BLaER1 treated with 17β-estradiol and CSF1 and Interleukin-3, amounts not matched to agents 10 nM and 100 nM (cell line): ENCODE measurements around the gene SEC24C.

ENCODE experiments used
- H3K27ac ChIP-seq, 11 experiments: shearing (Covaris generic); formaldehyde crosslinking; 2 replicates each; pipeline ENCODE4 v1.8.1; 2022
- H3K27me3 ChIP-seq, 11 experiments: shearing (Covaris generic); formaldehyde crosslinking; 2 replicates each; pipeline ENCODE4 v1.8.1; 2022
- H3K36me3 ChIP-seq, 11 experiments: shearing (Covaris generic); formaldehyde crosslinking; 2 replicates each; pipeline ENCODE4 v1.8.1; 2022
- H3K4me1 ChIP-seq, 10 experiments: shearing (Covaris generic); formaldehyde crosslinking; 2 replicates each; pipeline ENCODE4 v1.8.1; 2022
- H3K4me2 ChIP-seq, 11 experiments: shearing (Covaris generic); formaldehyde crosslinking; 2 replicates each; pipeline ENCODE4 v1.8.1; 2022
- H3K4me3 ChIP-seq, 10 experiments: shearing (Covaris generic); formaldehyde crosslinking; 2 replicates each; pipeline ENCODE4 v1.8.1; 2022
- H3K9ac ChIP-seq, 11 experiments: shearing (Covaris generic); formaldehyde crosslinking; 2 replicates each; pipeline ENCODE4 v1.8.1; 2022
- H3K9me3 ChIP-seq, 11 experiments: shearing (Covaris generic); formaldehyde crosslinking; replicated peaks in 1 of 11; 2 replicates each; pipeline ENCODE4 v1.8.1; 2022
- H4K20me1 ChIP-seq, 11 experiments: shearing (Covaris generic); formaldehyde crosslinking; 2 replicates each; pipeline ENCODE4 v1.8.1; 2022
- Cebpa-rat ChIP-seq, 11 experiments: shearing (Covaris generic); IDR thresholded peaks; 2 replicates each; pipeline ENCODE4 v1.8.1; 2022

Gene SEC24C

GRCh38 chr10:73816917-73817729 lies 73.0 kb downstream of the SEC24C start:
- peak overlapping the region in 5 of 11 experiments; percentile 1 to 33 (median 15); a peak in 4 of 22 replicates for H3K9ac ChIP-seq
- peak overlapping the region in 3 of 11 experiments; percentile 24 to 35 (median 28); a peak in 5 of 22 replicates for H3K27ac ChIP-seq
- H3K27me3 ChIP-seq: no peaks in the 10 kb centered on the region
- H3K4me2 ChIP-seq: peak overlapping the region in 3 of 11 experiments; percentile 17 to 40 (median 31); a peak in 4 of 22 replicates
- TF ChIP-seq Cebpa-rat (IDR thresholded peaks at IDR 0.05): no peak
- peaks cover 0 to 54% (median 11%) of the 10 kb centered on the region in 10 experiments; a peak in 13 of 20 replicates for H3K4me1 ChIP-seq
- H3K36me3 ChIP-seq: peaks cover 16 to 64% (median 47%) of the 10 kb centered on the region in 11 experiments; a peak in 19 of 22 replicates
- H4K20me1 ChIP-seq: peaks cover 0 to 5% (median 0%) of the 10 kb centered on the region in 11 experiments; a peak in 1 of 22 replicates
- no peak overlapping the region for H3K4me3 ChIP-seq
- no peaks in the 10 kb centered on the region for H3K9me3 ChIP-seq

GRCh38 chr10:73817826-73818225 lies 73.7 kb downstream of the SEC24C start:
- Histone ChIP-seq H3K9ac (peak overlapping the region in 1 of 11 experiments; percentile 10; a peak in 1 of 22 replicates), H3K36me3 (peaks cover 16 to 65% (median 47%) of the 10 kb centered on the region in 11 experiments; a peak in 19 of 22 replicates), H3K9me3 (no peaks in the 10 kb centered on the region), H3K27ac (no peak overlapping the region), H3K4me3 (no peak overlapping the region), H4K20me1 (peaks cover 0 to 5% (median 0%) of the 10 kb centered on the region in 11 experiments; a peak in 1 of 22 replicates), H3K4me2 (peak overlapping the region in 1 of 11 experiments; percentile 17; a peak in 2 of 22 replicates), H3K4me1 (peaks cover 0 to 46% (median 4%) of the 10 kb centered on the region in 10 experiments; a peak in 9 of 20 replicates), H3K27me3 (no peaks in the 10 kb centered on the region)
- no peak for TF ChIP-seq Cebpa-rat (IDR thresholded peaks at IDR 0.05)

DNA sequence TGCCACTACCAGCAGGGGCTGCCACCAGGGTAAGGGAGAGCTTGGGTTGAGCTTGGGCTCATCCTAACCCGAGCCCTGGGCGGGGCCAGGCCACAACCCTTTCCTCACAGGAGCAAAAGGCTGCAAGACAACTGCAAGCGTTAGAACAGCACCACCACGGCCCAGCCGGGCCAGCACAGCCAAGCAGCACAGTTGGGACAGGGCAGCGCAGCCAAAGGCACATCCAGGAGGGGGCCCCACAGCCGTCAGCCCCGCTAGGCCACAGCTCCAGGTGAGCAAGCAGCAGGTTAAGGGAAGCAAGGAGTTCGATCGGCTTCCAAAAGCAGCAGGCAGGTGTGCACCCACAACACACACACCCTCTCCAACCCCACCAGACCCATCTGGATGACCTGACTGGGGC lies 74.2 kb downstream of the SEC24C start:
- Histone ChIP-seq H3K27me3 (no peaks in the 10 kb centered on the region), H4K20me1 (peaks cover 0 to 6% (median 0%) of the 10 kb centered on the region in 11 experiments; a peak in 1 of 22 replicates), H3K4me3 (no peak overlapping the region), H3K4me1 (peaks cover 0 to 45% (median 4%) of the 10 kb centered on the region in 10 experiments; a peak in 8 of 20 replicates), H3K9me3 (no peaks in the 10 kb centered on the region), H3K9ac (no peak overlapping the region; a peak in 1 of 22 replicates), H3K4me2 (peak overlapping the region in 2 of 11 experiments; percentile 9 to 17; a peak in 2 of 22 replicates), H3K27ac (no peak overlapping the region), H3K36me3 (peaks cover 19 to 63% (median 45%) of the 10 kb centered on the region in 11 experiments; a peak in 20 of 22 replicates)
- no peak for TF ChIP-seq Cebpa-rat (IDR thresholded peaks at IDR 0.05)

DNA sequence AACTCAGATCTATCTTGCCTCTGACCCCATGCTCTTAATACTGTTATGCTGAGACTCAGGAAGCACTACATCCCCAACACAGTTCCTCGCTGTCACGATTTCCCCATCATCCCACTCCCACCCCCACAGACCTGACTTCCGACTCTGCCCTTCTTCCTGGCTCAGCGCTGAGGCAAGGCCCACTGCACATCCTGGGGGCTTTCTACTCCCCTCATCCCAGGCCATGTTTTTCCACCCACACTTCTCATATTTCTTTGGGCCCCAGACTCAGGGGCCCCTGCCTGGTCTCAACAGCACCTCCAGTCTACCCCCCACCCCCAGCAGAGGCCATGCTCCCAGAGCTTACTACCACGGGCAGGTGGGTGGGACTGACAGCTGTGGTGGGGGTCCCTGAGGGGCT lies 74.9 kb downstream of the SEC24C start:
- Histone ChIP-seq H3K27ac (no peak overlapping the region), H3K4me3 (no peak overlapping the region), H3K9ac (peak overlapping the region in 3 of 11 experiments; percentile 9 to 38 (median 34); a peak in 2 of 22 replicates), H3K4me2 (peak overlapping the region in 3 of 11 experiments; percentile 0 to 23 (median 9); a peak in 2 of 22 replicates), H3K27me3 (no peaks in the 10 kb centered on the region), H3K36me3 (peaks cover 26 to 70% (median 48%) of the 10 kb centered on the region in 11 experiments), H3K4me1 (peaks cover 0 to 45% (median 4%) of the 10 kb centered on the region in 10 experiments; a peak in 8 of 20 replicates), H3K9me3 (no peaks in the 10 kb centered on the region), H4K20me1 (peaks cover 0 to 13% (median 0%) of the 10 kb centered on the region in 11 experiments; a peak in 1 of 22 replicates)
- no peak for TF ChIP-seq Cebpa-rat (IDR thresholded peaks at IDR 0.05)

DNA sequence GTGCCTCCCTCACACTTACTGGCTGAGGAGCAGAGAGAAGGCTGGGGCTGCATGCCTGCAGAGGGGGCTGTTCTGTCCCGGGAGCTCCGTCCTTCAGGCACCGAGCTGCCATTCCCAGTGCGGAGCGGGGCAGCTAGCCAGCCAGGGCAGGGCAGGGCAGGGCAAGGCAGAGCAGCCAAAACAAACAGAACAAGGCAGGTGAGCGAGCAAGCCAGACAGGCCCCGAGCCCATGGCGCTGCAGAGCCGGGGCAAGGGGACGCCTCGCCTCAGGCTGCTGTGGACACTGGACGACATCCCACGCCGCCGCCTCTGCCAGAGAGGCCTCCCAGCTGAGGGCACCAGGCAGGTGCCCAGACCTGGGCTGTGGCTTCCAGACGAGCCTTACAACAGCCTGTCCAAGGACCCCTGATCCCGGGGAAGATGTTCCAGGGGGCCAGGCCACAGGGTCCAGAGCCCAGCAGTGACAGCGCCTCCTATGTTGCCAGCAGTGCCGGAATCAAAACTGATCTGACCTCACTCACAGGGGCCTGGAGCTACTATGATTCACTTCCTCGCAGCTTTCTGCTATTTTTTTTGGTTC lies 75.4 kb downstream of the SEC24C start:
- no peaks in the 10 kb centered on the region for H3K9me3 ChIP-seq
- H3K27ac ChIP-seq: no peak overlapping the region; a peak in 1 of 22 replicates
- no peak overlapping the region for H3K4me3 ChIP-seq
- peak overlapping the region in 3 of 11 experiments; percentile 0 to 23 (median 9); a peak in 2 of 22 replicates for H3K4me2 ChIP-seq
- H3K9ac ChIP-seq: peak overlapping the region in 3 of 11 experiments; percentile 9 to 38 (median 34); a peak in 2 of 22 replicates
- peaks cover 0 to 17% (median 0%) of the 10 kb centered on the region in 11 experiments; a peak in 1 of 22 replicates for H4K20me1 ChIP-seq
- H3K4me1 ChIP-seq: peaks cover 0 to 45% (median 4%) of the 10 kb centered on the region in 10 experiments; a peak in 8 of 20 replicates
- peaks cover 30 to 73% (median 51%) of the 10 kb centered on the region in 11 experiments for H3K36me3 ChIP-seq
- no peaks in the 10 kb centered on the region for H3K27me3 ChIP-seq
- no peak for TF ChIP-seq Cebpa-rat (IDR thresholded peaks at IDR 0.05)
